HG03175 (cell line): Measurements from ENCODE around the gene RBP2.
"Not testable (repeated sequence)": the region's sequence is repeated elsewhere in the genome, so short reads cannot be mapped to it uniquely, and the experiment has no call there.

Experiments used
- ATAC-seq: cut with Tn5 transposase; IDR thresholded peaks from one replicate; pipeline ENCODE4 v1.9.1; 2021; ENCODE audit warnings: mild to moderate bottlenecking, moderate library complexity; ENCODE audit not compliant: unreplicated experiment

Gene RBP2

GRCh38 chr3:139444446-139444845, 31.9 kb downstream of the RBP2 start:
- ATAC-seq, result no peak

- ATAC-seq, result no peak
Measured at GRCh38 chr3:139443186-139443585, 33.1 kb downstream of the RBP2 start.

- ATAC-seq, result no peak
Measured at GRCh38 chr3:139441656-139442055, 34.7 kb downstream of the RBP2 start.

GRCh38 chr3:139440639-139441556, 35.4 kb downstream of the RBP2 start:
- no peak for ATAC-seq

- ATAC-seq, result no peak
Measured at GRCh38 chr3:139439278-139439677, 37.0 kb downstream of the RBP2 start.

GRCh38 chr3:139434764-139435307, 41.5 kb downstream of the RBP2 start:
- no peak for ATAC-seq

- ATAC-seq, result no peak
Measured at GRCh38 chr3:139434228-139434627, 42.1 kb downstream of the RBP2 start.

GRCh38 chr3:139433089-139433488, 43.2 kb downstream of the RBP2 start:
- no peak for ATAC-seq

- ATAC-seq, result no peak
Measured at GRCh38 chr3:139430493-139430892, 45.8 kb downstream of the RBP2 start.

- peak; percentile 92 for ATAC-seq
Measured at GRCh38 chr3:139427283-139428060, 48.8 kb downstream of the RBP2 start.

GRCh38 chr3:139425745-139426400, 50.4 kb downstream of the RBP2 start:
- ATAC-seq, result no peak

- no peak for ATAC-seq
Measured at GRCh38 chr3:139423232-139423631, 53.1 kb downstream of the RBP2 start.

- ATAC-seq, result no peak
Measured at GRCh38 chr3:139421460-139421859, 54.9 kb downstream of the RBP2 start.

GRCh38 chr3:139421040-139421439, 55.3 kb downstream of the RBP2 start:
- ATAC-seq, result no peak

- ATAC-seq, result no peak
Measured at GRCh38 chr3:139418144-139418543, 58.2 kb downstream of the RBP2 start.

- no peak for ATAC-seq
Measured at GRCh38 chr3:139416275-139416674, 60.0 kb downstream of the RBP2 start.

- no peak for ATAC-seq
Measured at GRCh38 chr3:139414608-139415224, 61.6 kb downstream of the RBP2 start.

- ATAC-seq, result not testable (repeated sequence)
Measured at GRCh38 chr3:139412891-139413290, 63.4 kb downstream of the RBP2 start.
